ENCODE results near the gene PALM. TPM values are rescaled to one million over a fixed set of nuclear protein-coding genes. Genes with fewer than 3 reads are reported as not detected.

Gene PALM
- total and polyA plus RNA-seq, 9 of the 15 experiments (the other 6 are each of a cell fraction or from before 2014, with no cell fraction given), result 0.04 to 6.6 (median 1.7) TPM

DNA sequence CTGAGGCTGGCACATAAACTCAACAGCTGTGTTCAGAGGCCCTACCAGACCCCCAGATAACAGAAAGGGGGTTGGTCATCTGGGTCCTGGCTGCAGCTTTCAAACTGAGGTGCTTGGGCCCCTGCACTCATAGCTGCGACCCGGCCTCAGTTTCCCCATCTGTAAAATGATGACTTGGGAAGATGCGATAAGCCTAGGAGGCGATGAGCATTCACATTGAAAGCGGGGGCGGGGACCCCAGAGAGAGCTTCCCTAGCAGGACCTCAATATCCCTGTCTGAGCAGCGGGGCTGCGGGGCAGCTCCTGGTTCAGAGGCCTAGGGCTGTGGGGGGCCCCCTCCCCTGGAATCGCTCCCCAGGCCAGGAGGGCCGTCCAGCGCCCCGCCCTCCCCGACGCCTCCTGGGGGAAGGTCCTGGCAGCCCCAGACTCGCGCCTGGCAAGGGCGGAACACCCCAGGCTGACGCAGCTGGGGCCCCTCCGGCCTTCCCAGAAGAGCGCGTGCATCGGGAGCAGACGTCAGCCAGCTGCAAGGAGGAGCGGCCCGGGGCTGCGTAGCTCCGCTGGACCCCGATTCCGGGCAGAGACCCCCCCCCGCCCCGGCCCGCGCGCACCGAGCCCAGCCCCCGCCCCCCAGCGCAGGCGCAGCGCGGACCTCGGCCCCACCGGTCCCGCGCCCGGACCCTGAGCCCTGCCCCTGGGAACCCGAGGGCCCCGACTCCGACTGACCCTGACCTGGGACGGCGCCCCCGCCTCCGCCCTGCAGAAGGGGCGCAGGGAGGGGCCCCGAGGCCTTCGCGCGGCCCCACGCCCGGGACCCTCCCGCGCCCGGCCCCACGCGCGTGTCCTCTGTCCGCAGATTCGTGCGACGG lies 29.1 kb upstream of the PALM start (continued):
- TF ChIP-seq GATAD2B (IDR thresholded peaks at IDR 0.05; ENCODE audit: borderline replicate concordance) (peak; percentile 97), ZNF263 (CRISPR knock-in tag; IDR thresholded peaks at IDR 0.05; ENCODE audit: borderline replicate concordance) (no peak; the same call in 1 of the 2 replicates), TEAD4 (IDR thresholded peaks at IDR 0.05; ENCODE audit: low read length) (no peak), TEAD4 (CRISPR knock-in tag; IDR thresholded peaks at IDR 0.05; ENCODE audit: borderline replicate concordance) (no peak), FOXK2 (conservative IDR thresholded peaks at IDR 0.05 in 1 of 2, IDR thresholded peaks at IDR 0.05 in 1 of 2; ENCODE audit: low read depth in 2 of 2) (no peak), PHTF2 (CRISPR knock-in tag; IDR thresholded peaks at IDR 0.05) (no peak), ETV5 (CRISPR knock-in tag; IDR thresholded peaks at IDR 0.05; ENCODE audit: low read depth) (no peak), KAT2B (IDR thresholded peaks at IDR 0.05; ENCODE audit: low read depth, low read length) (no peak), ZNF830 (CRISPR knock-in tag; IDR thresholded peaks at IDR 0.05) (no peak), TEAD1 (CRISPR knock-in tag; IDR thresholded peaks at IDR 0.05) (no peak), STAG1 (CRISPR knock-in tag; IDR thresholded peaks at IDR 0.05; ENCODE audit: borderline replicate concordance) (0 out of 2 replicates have a peak, but pooled peaks have one; percentile 26), CREB1 (IDR thresholded peaks at IDR 0.05) (no peak), CREB1 (CRISPR knock-in tag; IDR thresholded peaks at IDR 0.05) (no peak), KLF1 (tag; IDR thresholded peaks at IDR 0.05) (0 out of 2 replicates have a peak, but pooled peaks have one; percentile 45), ZNF197 (CRISPR knock-in tag; IDR thresholded peaks at IDR 0.05; ENCODE audit: low read depth) (no peak), DPF2 (IDR thresholded peaks at IDR 0.05) (no peak), RBM34 (IDR thresholded peaks at IDR 0.05; ENCODE audit: borderline replicate concordance, insufficient read depth, low read length) (no peak), MTF1 (CRISPR knock-in tag; IDR thresholded peaks at IDR 0.05; ENCODE audit: borderline replicate concordance) (no peak), SP1 (CRISPR knock-in tag; IDR thresholded peaks at IDR 0.05) (no peak), SMARCE1 (IDR thresholded peaks at IDR 0.05) (no peak)
- TF ChIP-seq, protein P1, sequence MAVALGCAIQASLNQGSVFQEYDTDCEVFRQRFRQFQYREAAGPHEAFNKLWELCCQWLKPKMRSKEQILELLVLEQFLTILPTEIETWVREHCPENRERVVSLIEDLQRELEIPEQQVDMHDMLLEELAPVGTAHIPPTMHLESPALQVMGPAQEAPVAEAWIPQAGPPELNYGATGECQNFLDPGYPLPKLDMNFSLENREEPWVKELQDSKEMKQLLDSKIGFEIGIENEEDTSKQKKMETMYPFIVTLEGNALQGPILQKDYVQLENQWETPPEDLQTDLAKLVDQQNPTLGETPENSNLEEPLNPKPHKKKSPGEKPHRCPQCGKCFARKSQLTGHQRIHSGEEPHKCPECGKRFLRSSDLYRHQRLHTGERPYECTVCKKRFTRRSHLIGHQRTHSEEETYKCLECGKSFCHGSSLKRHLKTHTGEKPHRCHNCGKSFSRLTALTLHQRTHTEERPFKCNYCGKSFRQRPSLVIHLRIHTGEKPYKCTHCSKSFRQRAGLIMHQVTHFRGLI (CRISPR knock-in tag; IDR thresholded peaks at IDR 0.05), result no peak
- TF ChIP-seq, protein P2, sequence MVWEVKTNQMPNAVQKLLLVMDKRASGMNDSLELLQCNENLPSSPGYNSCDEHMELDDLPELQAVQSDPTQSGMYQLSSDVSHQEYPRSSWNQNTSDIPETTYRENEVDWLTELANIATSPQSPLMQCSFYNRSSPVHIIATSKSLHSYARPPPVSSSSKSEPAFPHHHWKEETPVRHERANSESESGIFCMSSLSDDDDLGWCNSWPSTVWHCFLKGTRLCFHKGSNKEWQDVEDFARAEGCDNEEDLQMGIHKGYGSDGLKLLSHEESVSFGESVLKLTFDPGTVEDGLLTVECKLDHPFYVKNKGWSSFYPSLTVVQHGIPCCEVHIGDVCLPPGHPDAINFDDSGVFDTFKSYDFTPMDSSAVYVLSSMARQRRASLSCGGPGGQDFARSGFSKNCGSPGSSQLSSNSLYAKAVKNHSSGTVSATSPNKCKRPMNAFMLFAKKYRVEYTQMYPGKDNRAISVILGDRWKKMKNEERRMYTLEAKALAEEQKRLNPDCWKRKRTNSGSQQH (CRISPR knock-in tag; IDR thresholded peaks at IDR 0.05), result no peak
- TF ChIP-seq, protein P3, sequence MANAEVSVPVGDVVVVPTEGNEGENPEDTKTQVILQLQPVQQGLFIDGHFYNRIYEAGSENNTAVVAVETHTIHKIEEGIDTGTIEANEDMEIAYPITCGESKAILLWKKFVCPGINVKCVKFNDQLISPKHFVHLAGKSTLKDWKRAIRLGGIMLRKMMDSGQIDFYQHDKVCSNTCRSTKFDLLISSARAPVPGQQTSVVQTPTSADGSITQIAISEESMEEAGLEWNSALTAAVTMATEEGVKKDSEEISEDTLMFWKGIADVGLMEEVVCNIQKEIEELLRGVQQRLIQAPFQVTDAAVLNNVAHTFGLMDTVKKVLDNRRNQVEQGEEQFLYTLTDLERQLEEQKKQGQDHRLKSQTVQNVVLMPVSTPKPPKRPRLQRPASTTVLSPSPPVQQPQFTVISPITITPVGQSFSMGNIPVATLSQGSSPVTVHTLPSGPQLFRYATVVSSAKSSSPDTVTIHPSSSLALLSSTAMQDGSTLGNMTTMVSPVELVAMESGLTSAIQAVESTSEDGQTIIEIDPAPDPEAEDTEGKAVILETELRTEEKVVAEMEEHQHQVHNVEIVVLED (CRISPR knock-in tag; IDR thresholded peaks at IDR 0.05), result no peak

All from K562 (cell line).